ENCODE results near the gene RAB11FIP3. TPM values are rescaled to one million over a fixed set of nuclear protein-coding genes. Genes with fewer than 3 reads are reported as not detected.

Gene RAB11FIP3
- total and polyA plus RNA-seq, 10 donors: 12.3 to 52.7 (median 35.5) TPM

GRCh38 chr16:396605-397004 is 28.8 kb upstream of the RAB11FIP3 start:
- peaks cover 3 to 63% (median 35%) of the 10 kb centered on the region in 6 donors for H3K4me1 ChIP-seq
- intact Hi-C loops (cut with DNase I; ENCODE audit: low total_unique reads): no loop called here
- H3K9me3 ChIP-seq: peaks cover 0 to 6% (median 0%) of the 10 kb centered on the region in 8 donors
- peak in 2 of 3 donors; percentile 19 to 24 for TF ChIP-seq POLR2AphosphoS5 (IDR thresholded peaks at IDR 0.05)
- TF ChIP-seq POLR2A (IDR thresholded peaks at IDR 0.05): no peak
- WGBS, 5 donors: 1 to 3% (median 3%) methylated on average over 17 to 22 of the region's 22 CpGs
- peak overlapping the region; percentile 32 to 89 (median 56) for H3K4me3 ChIP-seq
- H3K36me3 ChIP-seq: peaks cover 0 to 8% (median 0%) of the 10 kb centered on the region in 6 donors
- no peaks in the 10 kb centered on the region for H3K27me3 ChIP-seq (replicated peaks in 1 of 7)
- H3K27ac ChIP-seq: peak overlapping the region in 7 of 8 donors; percentile 4 to 98 (median 80)
- no peak for DNase-seq

GRCh38 chr16:397135-397661 is 28.3 kb upstream of the RAB11FIP3 start, which contains the start of gene NME4:
Gene NME4, plus strand, starts transcription at chr16:397199. Its CDS starts 24 bp downstream, at chr16:397223.
- intact Hi-C loops (cut with DNase I; ENCODE audit: low total_unique reads): no loop called here
- Histone ChIP-seq H3K4me1 (peaks cover 5 to 60% (median 37%) of the 10 kb centered on the region in 6 donors), H3K9me3 (peaks cover 0 to under 1% (median 0%) of the 10 kb centered on the region in 8 donors), H3K27ac (peak within 1 kb of the TSS; percentile 66 to 98 (median 78)), H3K27me3 (replicated peaks in 1 of 7) (no peaks in the 10 kb centered on the region), H3K4me3 (peak within 1 kb of the TSS; percentile 43 to 89 (median 56)), H3K36me3 (peaks cover 0 to 8% (median 0%) of the 10 kb centered on the region in 6 donors)
- peak in 1 of 3 donors; percentile 43 for TF ChIP-seq POLR2AphosphoS5 (IDR thresholded peaks at IDR 0.05)
- TF ChIP-seq POLR2A (IDR thresholded peaks at IDR 0.05): no peak
- WGBS, 5 donors: 0 to 1% (median 0%) methylated on average over 23 to 75 of the region's 75 CpGs; no CpG with 5 or more reads in 1 of the 5 donors
- DNase-seq: peak; percentile 87

- Histone ChIP-seq H3K4me3 (peak overlapping the region in 4 of 8 donors; percentile 58 to 89 (median 66)), H3K27me3 (replicated peaks in 1 of 7) (no peaks in the 10 kb centered on the region), H3K36me3 (peaks cover 0 to 8% (median 0%) of the 10 kb centered on the region in 6 donors), H3K27ac (peak overlapping the region in 6 of 8 donors; percentile 49 to 98 (median 78)), H3K9me3 (no peaks in the 10 kb centered on the region), H3K4me1 (peaks cover 6 to 65% (median 41%) of the 10 kb centered on the region in 6 donors)
- peak; percentile 88 for DNase-seq
- intact Hi-C loops (cut with DNase I; ENCODE audit: low total_unique reads): no loop called here
- TF ChIP-seq CTCF (IDR thresholded peaks at IDR 0.05 in 8 of 11, conservative IDR thresholded peaks at IDR 0.05 in 3 of 11) (peak in 7 of 11 experiments; percentile 22 to 56 (median 45)), POLR2AphosphoS5 (IDR thresholded peaks at IDR 0.05) (peak in 2 of 3 donors; percentile 47 to 58), POLR2A (IDR thresholded peaks at IDR 0.05) (no peak)
- 32 to 57% (median 39%) methylated on average over 14 to 29 of the region's 29 CpGs for WGBS, 5 donors
These were observed 27.6 kb upstream of the RAB11FIP3 start for GRCh38 chr16:397736-398332.

GRCh38 chr16:398561-399339 is 26.7 kb upstream of the RAB11FIP3 start:
- Histone ChIP-seq H3K4me1 (peaks cover 6 to 65% (median 41%) of the 10 kb centered on the region in 6 donors), H3K36me3 (peaks cover 0 to 8% (median 0%) of the 10 kb centered on the region in 6 donors), H3K27ac (peak overlapping the region in 5 of 8 donors; percentile 49 to 98 (median 80)), H3K4me3 (no peak overlapping the region), H3K9me3 (no peaks in the 10 kb centered on the region), H3K27me3 (replicated peaks in 1 of 7) (no peaks in the 10 kb centered on the region)
- intact Hi-C loops (cut with DNase I; ENCODE audit: low total_unique reads): no loop called here
- DNase-seq: no peak
- 78 to 84% (median 83%) methylated on average over 18 to 24 of the region's 24 CpGs for WGBS, 5 donors
- peak in 1 of 3 donors; percentile 17 for TF ChIP-seq POLR2AphosphoS5 (IDR thresholded peaks at IDR 0.05)
- TF ChIP-seq POLR2A (IDR thresholded peaks at IDR 0.05): no peak

- TF ChIP-seq CTCF (IDR thresholded peaks at IDR 0.05 in 8 of 11, conservative IDR thresholded peaks at IDR 0.05 in 3 of 11) (no peak), POLR2AphosphoS5 (IDR thresholded peaks at IDR 0.05) (peak in 1 of 3 donors; percentile 13)
- H3K4me1 ChIP-seq: peaks cover 6 to 65% (median 41%) of the 10 kb centered on the region in 6 donors
- no peaks in the 10 kb centered on the region for H3K9me3 ChIP-seq
- peak overlapping the region in 7 of 8 donors; percentile 90 to 98 (median 94) for H3K27ac ChIP-seq
- no peak for DNase-seq
- H3K27me3 ChIP-seq (replicated peaks in 1 of 7): no peaks in the 10 kb centered on the region
- intact Hi-C loops (cut with DNase I; ENCODE audit: low total_unique reads): no loop called here
- H3K36me3 ChIP-seq: peaks cover 0 to 8% (median 0%) of the 10 kb centered on the region in 6 donors
- no peak overlapping the region for H3K4me3 ChIP-seq
- WGBS, 5 donors: 73 to 93% (median 88%) methylated on average over 10 to 22 of the region's 22 CpGs
These were observed 26.0 kb upstream of the RAB11FIP3 start for GRCh38 chr16:399340-400019.

Data from spleen (tissue), 11 donors.